ENCODE data around the gene SINHCAF.

The SINHCAF gene

DNA sequence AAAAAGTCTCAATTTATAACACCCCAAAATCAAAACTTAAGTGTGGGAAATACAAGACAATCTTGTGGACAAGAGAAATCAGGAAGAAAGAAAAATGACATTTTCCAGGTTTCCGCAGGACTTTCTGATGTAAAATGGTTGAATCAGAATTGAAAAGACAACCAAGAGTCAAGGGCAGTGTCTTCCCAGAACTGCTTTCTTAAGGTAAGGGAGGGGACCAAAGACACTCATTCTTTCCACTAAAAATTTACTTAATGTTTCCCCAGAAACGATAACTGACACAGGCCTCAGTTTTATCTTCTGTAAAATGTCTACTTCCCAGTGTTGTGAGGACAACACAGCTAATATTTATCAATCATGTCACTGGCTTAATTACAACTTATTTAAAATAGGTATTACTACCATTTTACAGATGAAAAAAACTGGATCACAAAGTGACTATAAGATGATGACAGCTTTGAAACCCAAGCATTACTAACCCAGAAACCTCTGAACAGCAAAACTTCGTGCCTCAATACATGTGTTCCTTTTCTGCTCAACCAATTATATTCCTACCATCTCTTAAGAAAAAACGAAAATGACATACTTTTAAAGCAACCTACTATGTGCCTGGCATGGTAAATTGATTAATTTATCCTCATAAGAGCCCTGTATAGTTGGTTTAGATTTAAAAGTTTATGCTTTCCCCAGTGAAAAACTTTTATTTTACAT, 4.6 kb downstream of the SINHCAF start:
- Histone ChIP-seq H3K4ac (ENCODE audit: low read depth in 1 of 2, low read length in 2 of 2) (no peak overlapping the region), H2BK5ac (ENCODE audit: low read depth, low read length, poor library complexity, severe bottlenecking) (no peak overlapping the region), H3K79me1 (replicated peaks; ENCODE audit: low read length, poor library complexity, severe bottlenecking) (peaks cover 5% of the 10 kb centered on the region), H4K8ac (ENCODE audit: low read length) (no peak overlapping the region), H4K91ac (ENCODE audit: low read length) (no peak overlapping the region), H2BK15ac (ENCODE audit: low read depth, poor library complexity, severe bottlenecking) (no peak overlapping the region), H3K27me3 (ENCODE audit: control insufficient read depth in 1 of 2, insufficient read depth in 1 of 2, low read length in 2 of 2) (no peaks in the 10 kb centered on the region), H3K36me3 (ENCODE audit: control insufficient read depth in 1 of 2, insufficient read depth in 2 of 2, low read depth in 1 of 2, low read length in 2 of 2) (no peaks in the 10 kb centered on the region), H2BK120ac (ENCODE audit: low read depth, low read length) (no peak overlapping the region), H3K4me2 (ENCODE audit: low read length, poor library complexity, severe bottlenecking) (no peak overlapping the region), H3K9ac (ENCODE audit: low read length) (no peak overlapping the region), H3K23ac (ENCODE audit: low read length in 2 of 2) (no peak overlapping the region), H3K18ac (ENCODE audit: low read depth in 1 of 2, low read length in 2 of 2) (no peak overlapping the region), H2BK12ac (ENCODE audit: low read length in 2 of 2) (no peak overlapping the region), H2AK5ac (ENCODE audit: low read length, severe bottlenecking) (no peak overlapping the region), H3K9me3 (ENCODE audit: control insufficient read depth, low read length) (no peaks in the 10 kb centered on the region), H2AFZ (ENCODE audit: low read depth, low read length) (no peak overlapping the region), H3K27ac (ENCODE audit: low read length, poor library complexity, severe bottlenecking) (no peak overlapping the region), H3K4me1 (ENCODE audit: control insufficient read depth, insufficient read depth, low read depth, low read length) (peaks cover 4% of the 10 kb centered on the region), H3K14ac (ENCODE audit: low read length in 2 of 2) (no peak overlapping the region), H3K4me3 (ENCODE audit: insufficient read depth in 1 of 2, low read depth in 1 of 2, low read length in 2 of 2) (no peak overlapping the region)
- 47% methylated on average over 2 of the region's 4 CpGs for WGBS
- peak; percentile 14 for DNase-seq

DNA sequence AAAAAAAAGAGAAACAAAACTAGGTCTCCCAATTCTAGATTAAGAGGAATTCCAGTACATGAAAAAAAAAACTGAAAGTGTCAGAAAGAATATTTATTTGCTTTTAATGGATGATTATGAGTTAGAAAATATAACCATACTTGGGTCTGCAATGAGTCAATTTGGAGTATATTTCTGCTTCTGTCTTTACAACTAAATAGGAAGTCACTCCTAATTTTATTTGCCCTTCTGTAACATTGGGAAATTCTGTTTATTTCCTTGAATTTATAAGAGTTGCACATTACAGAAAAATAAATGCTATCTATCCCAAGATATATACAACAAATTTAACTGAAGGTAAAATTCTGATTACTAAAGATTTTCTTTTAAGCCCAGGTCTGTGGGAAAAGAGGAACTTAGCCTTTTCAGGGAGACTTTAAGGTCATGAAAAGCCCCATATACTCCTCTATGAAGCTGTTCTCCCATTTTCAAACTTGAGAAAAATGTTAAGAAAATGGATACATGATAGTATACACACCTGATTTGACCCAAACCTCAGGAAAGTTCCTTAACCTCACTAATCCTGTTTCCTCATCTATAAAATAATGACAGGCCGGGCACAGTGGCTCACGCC, 7.2 kb downstream of the SINHCAF start:
- no peak for DNase-seq
- Histone ChIP-seq H3K14ac (ENCODE audit: low read length in 2 of 2) (no peak overlapping the region), H4K91ac (ENCODE audit: low read length) (no peak overlapping the region), H3K4me3 (ENCODE audit: insufficient read depth in 1 of 2, low read depth in 1 of 2, low read length in 2 of 2) (no peak overlapping the region), H3K9ac (ENCODE audit: low read length) (no peak overlapping the region), H3K4ac (ENCODE audit: low read depth in 1 of 2, low read length in 2 of 2) (no peak overlapping the region), H3K36me3 (ENCODE audit: control insufficient read depth in 1 of 2, insufficient read depth in 2 of 2, low read depth in 1 of 2, low read length in 2 of 2) (no peaks in the 10 kb centered on the region), H3K27ac (ENCODE audit: low read length, poor library complexity, severe bottlenecking) (no peak overlapping the region), H3K18ac (ENCODE audit: low read depth in 1 of 2, low read length in 2 of 2) (no peak overlapping the region), H2BK12ac (ENCODE audit: low read length in 2 of 2) (no peak overlapping the region), H3K27me3 (ENCODE audit: control insufficient read depth in 1 of 2, insufficient read depth in 1 of 2, low read length in 2 of 2) (no peaks in the 10 kb centered on the region), H3K9me3 (ENCODE audit: control insufficient read depth, low read length) (no peaks in the 10 kb centered on the region), H2AK5ac (ENCODE audit: low read length, severe bottlenecking) (no peak overlapping the region), H3K23ac (ENCODE audit: low read length in 2 of 2) (no peak overlapping the region), H3K4me1 (ENCODE audit: control insufficient read depth, insufficient read depth, low read depth, low read length) (peaks cover 7% of the 10 kb centered on the region), H2AFZ (ENCODE audit: low read depth, low read length) (no peak overlapping the region), H2BK120ac (ENCODE audit: low read depth, low read length) (no peak overlapping the region), H2BK15ac (ENCODE audit: low read depth, poor library complexity, severe bottlenecking) (no peak overlapping the region), H3K79me1 (replicated peaks; ENCODE audit: low read length, poor library complexity, severe bottlenecking) (no peaks in the 10 kb centered on the region), H2BK5ac (ENCODE audit: low read depth, low read length, poor library complexity, severe bottlenecking) (no peak overlapping the region), H3K4me2 (ENCODE audit: low read length, poor library complexity, severe bottlenecking) (no peak overlapping the region), H4K8ac (ENCODE audit: low read length) (no peak overlapping the region)
- 95% methylated on average over 2 of the region's 2 CpGs for WGBS

DNA sequence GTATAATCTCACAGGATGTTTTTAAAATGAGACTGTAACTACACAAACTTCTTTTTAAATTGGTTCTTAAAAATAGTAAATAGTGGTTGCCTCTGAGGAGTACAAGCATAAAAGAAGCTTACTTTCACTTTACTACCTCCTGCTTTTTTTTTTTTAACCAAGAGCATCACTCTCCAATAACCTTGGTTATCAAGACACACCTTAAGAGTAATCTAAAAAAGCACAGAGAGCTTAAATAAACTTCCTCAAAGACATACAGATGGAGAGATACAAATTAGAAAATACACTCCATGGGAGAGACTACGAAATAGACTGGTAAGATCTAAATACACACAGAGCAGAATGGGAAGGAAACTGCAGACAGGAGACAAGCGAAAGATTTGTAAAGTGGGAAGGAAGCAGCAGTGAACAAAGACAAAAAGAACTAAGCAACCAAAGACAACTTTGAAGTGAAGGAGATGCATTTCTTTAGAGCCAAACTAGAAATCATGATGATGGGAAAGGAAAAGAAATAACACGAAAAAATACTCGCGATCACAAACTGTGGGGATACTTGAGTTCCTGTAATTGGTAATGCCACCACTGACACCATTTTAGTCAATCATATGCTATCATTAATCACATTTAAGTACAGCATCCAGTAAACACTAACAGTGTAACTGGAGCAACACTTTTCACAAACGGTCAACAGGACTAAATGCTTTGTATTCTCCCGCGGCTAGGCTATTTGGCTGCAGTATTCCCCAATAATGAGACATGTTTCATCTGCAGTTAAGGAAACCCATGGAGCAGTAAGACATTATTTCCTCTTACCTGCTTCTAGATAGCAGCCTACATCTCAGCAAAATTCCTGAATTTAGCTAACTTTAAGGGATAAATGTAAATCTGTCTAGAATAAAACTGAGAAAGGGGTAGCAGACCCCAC, 8.2 kb downstream of the SINHCAF start:
- Histone ChIP-seq H2AFZ (ENCODE audit: low read depth, low read length) (no peak overlapping the region), H2BK12ac (ENCODE audit: low read length in 2 of 2) (no peak overlapping the region), H3K27ac (ENCODE audit: low read length, poor library complexity, severe bottlenecking) (no peak overlapping the region), H3K14ac (ENCODE audit: low read length in 2 of 2) (no peak overlapping the region), H3K4me1 (ENCODE audit: control insufficient read depth, insufficient read depth, low read depth, low read length) (peaks cover 7% of the 10 kb centered on the region), H3K4me3 (ENCODE audit: insufficient read depth in 1 of 2, low read depth in 1 of 2, low read length in 2 of 2) (peak overlapping the region in 1 of 2 experiments; percentile 75), H2BK15ac (ENCODE audit: low read depth, poor library complexity, severe bottlenecking) (no peak overlapping the region), H3K23ac (ENCODE audit: low read length in 2 of 2) (no peak overlapping the region), H3K36me3 (ENCODE audit: control insufficient read depth in 1 of 2, insufficient read depth in 2 of 2, low read depth in 1 of 2, low read length in 2 of 2) (no peaks in the 10 kb centered on the region), H3K4me2 (ENCODE audit: low read length, poor library complexity, severe bottlenecking) (peak overlapping the region; percentile 14), H3K9ac (ENCODE audit: low read length) (peak overlapping the region; percentile 84), H2BK120ac (ENCODE audit: low read depth, low read length) (no peak overlapping the region), H3K27me3 (ENCODE audit: control insufficient read depth in 1 of 2, insufficient read depth in 1 of 2, low read length in 2 of 2) (no peaks in the 10 kb centered on the region), H3K9me3 (ENCODE audit: control insufficient read depth, low read length) (no peaks in the 10 kb centered on the region), H3K4ac (ENCODE audit: low read depth in 1 of 2, low read length in 2 of 2) (no peak overlapping the region), H2BK5ac (ENCODE audit: low read depth, low read length, poor library complexity, severe bottlenecking) (no peak overlapping the region), H3K18ac (ENCODE audit: low read depth in 1 of 2, low read length in 2 of 2) (no peak overlapping the region), H4K8ac (ENCODE audit: low read length) (no peak overlapping the region), H4K91ac (ENCODE audit: low read length) (no peak overlapping the region), H3K79me1 (replicated peaks; ENCODE audit: low read length, poor library complexity, severe bottlenecking) (no peaks in the 10 kb centered on the region), H2AK5ac (ENCODE audit: low read length, severe bottlenecking) (no peak overlapping the region)
- peak; percentile 53 for DNase-seq
- WGBS, result 40% methylated on average over 8 of the region's 8 CpGs

DNA sequence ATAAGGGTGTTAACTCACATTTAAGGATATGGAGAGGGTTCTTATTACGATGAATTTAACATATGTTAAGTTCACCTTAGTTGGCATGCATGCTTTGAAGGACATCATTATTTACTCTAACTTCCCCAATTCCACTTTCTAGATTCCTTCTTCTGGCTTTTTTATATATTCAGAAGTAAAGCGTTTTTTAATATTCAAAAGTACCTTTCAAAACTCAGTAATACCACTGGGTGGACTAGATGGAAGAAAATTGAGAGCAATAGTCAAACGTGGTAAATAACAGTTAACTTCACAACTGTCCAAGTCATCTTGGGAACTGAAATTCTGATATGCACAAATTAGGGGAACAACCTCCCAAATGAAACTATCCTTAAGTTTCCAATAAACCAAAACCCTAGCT, 9.1 kb downstream of the SINHCAF start:
- Histone ChIP-seq H3K27ac (ENCODE audit: low read length, poor library complexity, severe bottlenecking) (no peak overlapping the region), H3K14ac (ENCODE audit: low read length in 2 of 2) (no peak overlapping the region), H3K4me1 (ENCODE audit: control insufficient read depth, insufficient read depth, low read depth, low read length) (peaks cover 7% of the 10 kb centered on the region), H2AK5ac (ENCODE audit: low read length, severe bottlenecking) (no peak overlapping the region), H3K23ac (ENCODE audit: low read length in 2 of 2) (no peak overlapping the region), H3K4me3 (ENCODE audit: insufficient read depth in 1 of 2, low read depth in 1 of 2, low read length in 2 of 2) (peak overlapping the region in 1 of 2 experiments; percentile 75), H3K18ac (ENCODE audit: low read depth in 1 of 2, low read length in 2 of 2) (no peak overlapping the region), H3K79me1 (replicated peaks; ENCODE audit: low read length, poor library complexity, severe bottlenecking) (no peaks in the 10 kb centered on the region), H4K91ac (ENCODE audit: low read length) (no peak overlapping the region), H3K4me2 (ENCODE audit: low read length, poor library complexity, severe bottlenecking) (no peak overlapping the region), H4K8ac (ENCODE audit: low read length) (no peak overlapping the region), H2BK15ac (ENCODE audit: low read depth, poor library complexity, severe bottlenecking) (no peak overlapping the region), H2BK5ac (ENCODE audit: low read depth, low read length, poor library complexity, severe bottlenecking) (no peak overlapping the region), H3K4ac (ENCODE audit: low read depth in 1 of 2, low read length in 2 of 2) (no peak overlapping the region), H3K9ac (ENCODE audit: low read length) (peak overlapping the region; percentile 84), H2BK120ac (ENCODE audit: low read depth, low read length) (no peak overlapping the region), H3K27me3 (ENCODE audit: control insufficient read depth in 1 of 2, insufficient read depth in 1 of 2, low read length in 2 of 2) (no peaks in the 10 kb centered on the region), H3K36me3 (ENCODE audit: control insufficient read depth in 1 of 2, insufficient read depth in 2 of 2, low read depth in 1 of 2, low read length in 2 of 2) (no peaks in the 10 kb centered on the region), H3K9me3 (ENCODE audit: control insufficient read depth, low read length) (no peaks in the 10 kb centered on the region), H2AFZ (ENCODE audit: low read depth, low read length) (no peak overlapping the region), H2BK12ac (ENCODE audit: low read length in 2 of 2) (no peak overlapping the region)
- 79% methylated on average over 1 of the region's 3 CpGs for WGBS
- DNase-seq, result no peak
